Sigmoid colon (tissue), 7 donors: ENCODE results near the gene LYPD6B. TPM values are rescaled to one million over a fixed set of nuclear protein-coding genes. Genes with fewer than 3 reads are reported as not detected.

Experiments used
- DNase-seq: peaks from one replicate; pipeline ENCODE4 v3.0.0-alpha.2; 2019
- H3K27ac ChIP-seq, 4 donors: fragments of 200-600 bp; sonication (generic); one replicate each; pipeline ENCODE4 v1.5.1; 2016 to 2019; ENCODE audit warnings: mild to moderate bottlenecking in 1 of 4
- H3K27me3 ChIP-seq, 3 donors: fragments of 200-600 bp; sonication (generic); one replicate each; pipeline ENCODE4 v1.5.1; 2019; ENCODE audit warnings: mild to moderate bottlenecking in 1 of 3
- H3K36me3 ChIP-seq, 4 donors: fragments of 200-600 bp; sonication (generic); one replicate each; pipeline ENCODE4 v1.5.1; 2016 to 2019
- H3K4me1 ChIP-seq, 4 donors: fragments of 200-600 bp; sonication (generic); one replicate each; pipeline ENCODE4 v1.5.1; 2017 to 2019
- H3K4me3 ChIP-seq, 4 donors: fragments of 200-600 bp; sonication (generic); one replicate each; pipeline ENCODE4 v1.5.1; 2017 to 2019; ENCODE audit warnings: mild to moderate bottlenecking in 2 of 4, moderate library complexity in 1 of 4
- H3K9me3 ChIP-seq, 4 donors: fragments of 200-600 bp in 3 of 4; sonication (generic) in 3 of 4; one replicate each; pipeline versions ENCODE4 v1.5.1 to v1.6.1; 2013 to 2019
- EP300 ChIP-seq, 4 donors: sonication (generic); formaldehyde crosslinking; IDR thresholded peaks; one replicate each; pipeline ENCODE4 v1.6.1; 2017; ENCODE audit warnings: antibody characterized with exemption in 4 of 4
- POLR2A ChIP-seq, 2 donors: fragments of 450-650 bp; IDR thresholded peaks; one replicate each; pipeline ENCODE4 v1.6.1; 2016; ENCODE audit warnings: antibody characterized with exemption in 2 of 2, mild to moderate bottlenecking in 2 of 2, moderate library complexity in 2 of 2
- POLR2AphosphoS5 ChIP-seq, 4 donors: sonication (generic); formaldehyde crosslinking; IDR thresholded peaks; one replicate each; pipeline ENCODE4 v1.6.1; 2017; ENCODE audit warnings: antibody characterized with exemption in 4 of 4
- WGBS, 2 donors: extraction: QIAGEN DNeasy Blood & Tissue Kit; methylation state at CpG; one replicate each; pipeline ENCODE4 v1.1.7; 2013; 5-methylcytosine and 5-hydroxymethylcytosine counted together
- intact Hi-C: fragments of 100-400 bp; cut with DNase I; formaldehyde crosslinking; loops from one replicate; pipeline ENCODE4 v1.15.1; 2023
- polyA plus RNA-seq, 3 donors: library from polyadenylated mRNA; stranded (reverse); fragments of 200-250 nt; gene quantifications; one replicate each; pipeline ENCODE4 v1.2.3, GENCODE V29; 2013
- total RNA-seq, 4 donors: library from RNA; depleted of rRNA; stranded (reverse); fragments of >200 nt; gene quantifications; one replicate each; pipeline ENCODE4 v1.1.0, GENCODE V29; 2016
- TF ChIP-seq, protein P1 (sequence below), 4 experiments: fragments of 450-650 bp in 3 of 4; fragments of 200-600 bp in 1 of 4; IDR thresholded peaks; one replicate each; pipeline ENCODE4 v1.5.1; 2016 to 2019; ENCODE audit warnings: antibody characterized with exemption in 4 of 4, mild to moderate bottlenecking in 3 of 4, moderate library complexity in 2 of 4
- donor health status: healthy with polysubstance abuse.
- donor health status: Bipolar disorder and iron deficiency.
- donor health status: healthy.

LYPD6B gene
- total and polyA plus RNA-seq, 7 donors, result 0.66 to 2.1 (median 1.5) TPM; not detected in 3

DNA sequence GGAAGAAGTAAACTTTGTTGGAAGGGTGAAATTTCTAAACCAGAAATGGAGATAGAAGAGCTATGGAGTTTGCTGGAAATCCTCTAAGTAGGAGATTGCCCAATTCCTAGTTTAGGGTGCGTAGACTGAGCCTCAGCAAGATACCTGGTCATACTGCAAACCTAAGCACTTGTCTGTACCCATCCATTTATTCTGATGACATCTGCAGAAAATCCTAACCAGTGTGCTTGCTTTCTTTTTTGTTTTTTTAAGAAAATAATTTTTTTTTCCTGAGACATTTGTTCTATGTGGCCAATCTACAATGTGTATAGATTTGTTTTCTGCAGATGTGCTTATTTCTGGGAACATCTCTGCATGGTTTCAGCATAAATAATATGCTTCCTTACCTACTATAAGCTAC lies 144.7 kb downstream of the LYPD6B start:
- no peak overlapping the region for H3K4me3 ChIP-seq
- intact Hi-C loops, result no loop called here
- H3K27ac ChIP-seq, result no peak overlapping the region
- H3K9me3 ChIP-seq, result no peaks in the 10 kb centered on the region
- WGBS, 2 donors, result 98% methylated on average over 1 of the region's 1 CpG
- TF ChIP-seq EP300 (IDR thresholded peaks at IDR 0.05), result no peak
- TF ChIP-seq, protein P1, sequence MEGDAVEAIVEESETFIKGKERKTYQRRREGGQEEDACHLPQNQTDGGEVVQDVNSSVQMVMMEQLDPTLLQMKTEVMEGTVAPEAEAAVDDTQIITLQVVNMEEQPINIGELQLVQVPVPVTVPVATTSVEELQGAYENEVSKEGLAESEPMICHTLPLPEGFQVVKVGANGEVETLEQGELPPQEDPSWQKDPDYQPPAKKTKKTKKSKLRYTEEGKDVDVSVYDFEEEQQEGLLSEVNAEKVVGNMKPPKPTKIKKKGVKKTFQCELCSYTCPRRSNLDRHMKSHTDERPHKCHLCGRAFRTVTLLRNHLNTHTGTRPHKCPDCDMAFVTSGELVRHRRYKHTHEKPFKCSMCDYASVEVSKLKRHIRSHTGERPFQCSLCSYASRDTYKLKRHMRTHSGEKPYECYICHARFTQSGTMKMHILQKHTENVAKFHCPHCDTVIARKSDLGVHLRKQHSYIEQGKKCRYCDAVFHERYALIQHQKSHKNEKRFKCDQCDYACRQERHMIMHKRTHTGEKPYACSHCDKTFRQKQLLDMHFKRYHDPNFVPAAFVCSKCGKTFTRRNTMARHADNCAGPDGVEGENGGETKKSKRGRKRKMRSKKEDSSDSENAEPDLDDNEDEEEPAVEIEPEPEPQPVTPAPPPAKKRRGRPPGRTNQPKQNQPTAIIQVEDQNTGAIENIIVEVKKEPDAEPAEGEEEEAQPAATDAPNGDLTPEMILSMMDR (IDR thresholded peaks at IDR 0.05), result no peak
- TF ChIP-seq POLR2AphosphoS5 (IDR thresholded peaks at IDR 0.05), result no peak
- TF ChIP-seq POLR2A (IDR thresholded peaks at IDR 0.05), result no peak
- no peaks in the 10 kb centered on the region for H3K27me3 ChIP-seq
- H3K36me3 ChIP-seq, result no peaks in the 10 kb centered on the region
- H3K4me1 ChIP-seq, result no peaks in the 10 kb centered on the region
- DNase-seq, result no peak

DNA sequence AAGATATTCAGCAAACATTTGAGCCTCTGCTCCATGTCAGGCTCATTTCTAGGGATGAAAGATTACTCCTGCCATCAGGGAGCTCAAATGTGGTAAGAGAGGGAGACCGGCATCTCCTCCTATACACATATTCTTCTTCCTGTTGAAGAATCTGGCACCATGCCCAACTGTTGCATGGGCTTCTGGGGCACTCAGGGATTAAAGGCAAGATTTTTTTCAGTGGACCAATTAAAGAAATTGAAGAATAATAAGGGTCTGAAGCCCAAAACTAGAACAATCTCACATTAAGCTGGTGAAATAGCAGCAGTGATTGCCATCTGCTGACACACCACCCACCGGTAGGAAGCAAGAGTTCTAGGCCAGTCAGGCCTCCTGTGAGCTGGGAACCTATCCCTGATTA lies 146.5 kb downstream of the LYPD6B start:
- no peaks in the 10 kb centered on the region for H3K9me3 ChIP-seq
- H3K27ac ChIP-seq, result no peak overlapping the region
- intact Hi-C loops, result no loop called here
- no peak overlapping the region for H3K4me3 ChIP-seq
- TF ChIP-seq POLR2AphosphoS5 (IDR thresholded peaks at IDR 0.05), result no peak
- TF ChIP-seq, protein P1 (IDR thresholded peaks at IDR 0.05), result no peak
- no peak for TF ChIP-seq EP300 (IDR thresholded peaks at IDR 0.05)
- no peak for TF ChIP-seq POLR2A (IDR thresholded peaks at IDR 0.05)
- H3K27me3 ChIP-seq, result no peaks in the 10 kb centered on the region
- no peaks in the 10 kb centered on the region for H3K36me3 ChIP-seq
- DNase-seq, result no peak
- no peaks in the 10 kb centered on the region for H3K4me1 ChIP-seq
- WGBS, 2 donors, result 86 to 91% methylated on average over 2 of the region's 2 CpGs

- no peak overlapping the region for H3K4me3 ChIP-seq
- intact Hi-C loops, result no loop called here
- H3K27ac ChIP-seq, result no peak overlapping the region
- H3K4me1 ChIP-seq, result no peaks in the 10 kb centered on the region
- no peaks in the 10 kb centered on the region for H3K27me3 ChIP-seq
- H3K36me3 ChIP-seq, result no peaks in the 10 kb centered on the region
- WGBS, 2 donors, result 88 to 92% methylated on average over 5 of the region's 5 CpGs
- TF ChIP-seq POLR2AphosphoS5 (IDR thresholded peaks at IDR 0.05), result no peak
- TF ChIP-seq POLR2A (IDR thresholded peaks at IDR 0.05), result no peak
- no peak for TF ChIP-seq EP300 (IDR thresholded peaks at IDR 0.05)
- TF ChIP-seq, protein P1 (IDR thresholded peaks at IDR 0.05), result no peak
- no peaks in the 10 kb centered on the region for H3K9me3 ChIP-seq
- DNase-seq, result no peak
Measured at GRCh38 chr2:149185942-149186490, 147.5 kb downstream of the LYPD6B start.

GRCh38 chr2:149187057-149187456 lies 148.6 kb downstream of the LYPD6B start:
- TF ChIP-seq POLR2AphosphoS5 (IDR thresholded peaks at IDR 0.05), result no peak
- no peak for TF ChIP-seq POLR2A (IDR thresholded peaks at IDR 0.05)
- no peak for TF ChIP-seq EP300 (IDR thresholded peaks at IDR 0.05)
- TF ChIP-seq, protein P1 (IDR thresholded peaks at IDR 0.05), result no peak
- H3K4me3 ChIP-seq, result no peak overlapping the region
- H3K27me3 ChIP-seq, result no peaks in the 10 kb centered on the region
- intact Hi-C loops, result no loop called here
- H3K4me1 ChIP-seq, result no peaks in the 10 kb centered on the region
- H3K9me3 ChIP-seq, result no peaks in the 10 kb centered on the region
- H3K27ac ChIP-seq, result no peak overlapping the region
- no peak for DNase-seq
- no peaks in the 10 kb centered on the region for H3K36me3 ChIP-seq

- H3K4me3 ChIP-seq, result no peak overlapping the region
- DNase-seq, result no peak
- H3K9me3 ChIP-seq, result no peaks in the 10 kb centered on the region
- intact Hi-C loops, result no loop called here
- 67 to 71% methylated on average over 1 of the region's 1 CpG for WGBS, 2 donors
- no peaks in the 10 kb centered on the region for H3K27me3 ChIP-seq
- no peak for TF ChIP-seq EP300 (IDR thresholded peaks at IDR 0.05)
- TF ChIP-seq, protein P1 (IDR thresholded peaks at IDR 0.05), result no peak
- no peaks in the 10 kb centered on the region for H3K4me1 ChIP-seq
- H3K27ac ChIP-seq, result no peak overlapping the region
- no peaks in the 10 kb centered on the region for H3K36me3 ChIP-seq
Measured at GRCh38 chr2:149188291-149188690, 149.8 kb downstream of the LYPD6B start.
